H1 (cell line): ENCODE data around the gene FBXO41.

Source experiments
- CBX5 ChIP-seq: fragments of 300-800, 300-1000 bp; sonication (generic); IDR thresholded peaks from 2 replicates; pipeline ENCODE4 v1.7.1; 2016; ENCODE audit warnings: antibody characterized with exemption, low read length, low read depth
- CTCF ChIP-seq, 3 experiments: IDR thresholded peaks; 1 replicate in 2 of 3; 2 replicates in 1 of 3; pipeline versions ENCODE4 v1.5.1 to v1.6.1; 2011; ENCODE audit warnings: low read length in 3 of 3, mild to moderate bottlenecking in 3 of 3, inconsistent platforms in 2 of 3, low read depth in 1 of 3, moderate library complexity in 1 of 3; ENCODE audit not compliant: insufficient read depth in 1 of 3; ENCODE audit errors: control extremely low read depth in 1 of 3
- NRF1 ChIP-seq: IDR thresholded peaks from 2 replicates; pipeline ENCODE4 v1.6.1; 2011; ENCODE audit warnings: mild to moderate bottlenecking, low read depth, low read length, improper control_type of control experiment
- RFX5 ChIP-seq: IDR thresholded peaks from 2 replicates; pipeline ENCODE4 v1.6.1; 2011; ENCODE audit warnings: low read depth, low read length, improper control_type of control experiment, borderline replicate concordance
- SP1 ChIP-seq: IDR thresholded peaks from 2 replicates; pipeline ENCODE4 v1.6.1; 2011; ENCODE audit warnings: low read depth, low read length

- TF ChIP-seq CTCF (IDR thresholded peaks at IDR 0.05; ENCODE audit: control extremely low read depth in 1 of 3, insufficient read depth in 1 of 3, low read depth in 1 of 3, low read length in 3 of 3) (no peak), RFX5 (no peak), CBX5 (no peak), NRF1 (no peak), SP1 (no peak)
Observed at GRCh38 chr2:73238149-73238548, 46.1 kb downstream of the FBXO41 start.
